Endothelial cell of umbilical vein (primary cell): ENCODE data around the gene TMEM121B.

ENCODE experiments used
- EZH2 ChIP-seq: IDR thresholded peaks from 2 replicates; pipeline ENCODE4 v1.6.1; 2012; ENCODE audit warnings: borderline replicate concordance, low read depth, mild to moderate bottlenecking, moderate library complexity, low read length, inconsistent platforms; ENCODE audit not compliant: severe bottlenecking
- FOS ChIP-seq: IDR thresholded peaks from 2 replicates; pipeline ENCODE4 v1.6.1; 2011; ENCODE audit warnings: mild to moderate bottlenecking, low read length, moderate library complexity, borderline replicate concordance; ENCODE audit not compliant: insufficient read depth
- JUN ChIP-seq: IDR thresholded peaks from 2 replicates; pipeline ENCODE4 v1.6.1; 2011; ENCODE audit warnings: borderline replicate concordance, low read depth; ENCODE audit not compliant: insufficient read length, insufficient read depth
- MYC ChIP-seq: IDR thresholded peaks from one replicate; pipeline ENCODE4 v1.6.1; 2011; ENCODE audit warnings: mild to moderate bottlenecking, low read depth, low read length
- POLR2A ChIP-seq: IDR thresholded peaks from 2 replicates; pipeline ENCODE4 v1.6.1; 2012; ENCODE audit warnings: low read depth, mild to moderate bottlenecking, control low read depth, low read length
- POLR2AphosphoS5 ChIP-seq: IDR thresholded peaks from 2 replicates; pipeline ENCODE4 v1.6.1; 2012; ENCODE audit warnings: low read depth, mild to moderate bottlenecking, control low read depth, low read length, moderate library complexity; ENCODE audit not compliant: insufficient read depth
- TF ChIP-seq, protein P1 (sequence below), 2 donors: IDR thresholded peaks; 1 replicate in 1 of 2; 2 replicates in 1 of 2; pipeline ENCODE4 v1.5.1; 2011; ENCODE audit warnings: low read length in 2 of 2, mild to moderate bottlenecking in 2 of 2, moderate library complexity in 2 of 2, control low read depth in 1 of 2, inconsistent platforms in 1 of 2, low read depth in 1 of 2; ENCODE audit not compliant: insufficient read depth in 1 of 2; ENCODE audit errors: extremely low read depth in 1 of 2
- TF ChIP-seq, protein P2 (sequence below): IDR thresholded peaks from 2 replicates; pipeline ENCODE4 v1.6.1; 2011; ENCODE audit not compliant: insufficient read depth, insufficient read length

DNA sequence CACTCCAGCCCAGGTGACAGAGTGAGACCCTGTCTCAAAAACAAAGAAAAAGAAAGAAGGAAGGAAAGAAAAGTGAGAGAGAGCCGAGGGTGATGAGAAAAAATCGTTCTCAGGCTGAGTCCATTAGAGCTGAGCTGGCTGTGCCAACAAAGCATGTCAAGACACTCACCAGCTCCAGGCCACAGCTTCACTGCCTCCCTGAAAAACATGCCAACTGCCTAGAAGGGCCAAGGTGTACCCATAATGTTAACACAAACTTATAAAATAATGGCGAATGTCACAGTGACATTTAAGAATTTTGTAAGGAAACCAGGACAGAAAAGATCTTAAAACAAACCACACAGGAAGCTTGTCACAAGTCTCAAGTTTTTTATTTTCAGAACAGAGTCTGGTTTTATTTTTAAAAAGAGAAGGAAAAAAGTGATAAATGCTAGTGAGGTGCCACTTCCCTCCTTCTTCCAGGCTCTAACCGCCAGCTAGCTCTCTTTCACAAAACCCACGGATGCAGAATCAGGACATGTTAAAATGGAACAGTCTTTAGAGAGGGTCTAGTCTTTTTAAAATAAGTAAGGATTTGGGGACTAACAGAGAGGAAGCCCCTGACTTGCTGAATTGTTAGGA, 5.1 kb downstream of the TMEM121B start:
- TF ChIP-seq, protein P1, sequence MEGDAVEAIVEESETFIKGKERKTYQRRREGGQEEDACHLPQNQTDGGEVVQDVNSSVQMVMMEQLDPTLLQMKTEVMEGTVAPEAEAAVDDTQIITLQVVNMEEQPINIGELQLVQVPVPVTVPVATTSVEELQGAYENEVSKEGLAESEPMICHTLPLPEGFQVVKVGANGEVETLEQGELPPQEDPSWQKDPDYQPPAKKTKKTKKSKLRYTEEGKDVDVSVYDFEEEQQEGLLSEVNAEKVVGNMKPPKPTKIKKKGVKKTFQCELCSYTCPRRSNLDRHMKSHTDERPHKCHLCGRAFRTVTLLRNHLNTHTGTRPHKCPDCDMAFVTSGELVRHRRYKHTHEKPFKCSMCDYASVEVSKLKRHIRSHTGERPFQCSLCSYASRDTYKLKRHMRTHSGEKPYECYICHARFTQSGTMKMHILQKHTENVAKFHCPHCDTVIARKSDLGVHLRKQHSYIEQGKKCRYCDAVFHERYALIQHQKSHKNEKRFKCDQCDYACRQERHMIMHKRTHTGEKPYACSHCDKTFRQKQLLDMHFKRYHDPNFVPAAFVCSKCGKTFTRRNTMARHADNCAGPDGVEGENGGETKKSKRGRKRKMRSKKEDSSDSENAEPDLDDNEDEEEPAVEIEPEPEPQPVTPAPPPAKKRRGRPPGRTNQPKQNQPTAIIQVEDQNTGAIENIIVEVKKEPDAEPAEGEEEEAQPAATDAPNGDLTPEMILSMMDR (IDR thresholded peaks at IDR 0.05; ENCODE audit: extremely low read depth in 1 of 2, insufficient read depth in 1 of 2, low read depth in 1 of 2, low read length in 2 of 2): no peak
- no peak for TF ChIP-seq POLR2A
- TF ChIP-seq, protein P2, sequence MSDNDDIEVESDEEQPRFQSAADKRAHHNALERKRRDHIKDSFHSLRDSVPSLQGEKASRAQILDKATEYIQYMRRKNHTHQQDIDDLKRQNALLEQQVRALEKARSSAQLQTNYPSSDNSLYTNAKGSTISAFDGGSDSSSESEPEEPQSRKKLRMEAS: no peak
- no peak for TF ChIP-seq POLR2AphosphoS5
- TF ChIP-seq FOS: no peak
- no peak for TF ChIP-seq JUN
- no peak for TF ChIP-seq EZH2
- no peak for TF ChIP-seq MYC
